Measurements from ENCODE around the gene TAF1B.

DNA sequence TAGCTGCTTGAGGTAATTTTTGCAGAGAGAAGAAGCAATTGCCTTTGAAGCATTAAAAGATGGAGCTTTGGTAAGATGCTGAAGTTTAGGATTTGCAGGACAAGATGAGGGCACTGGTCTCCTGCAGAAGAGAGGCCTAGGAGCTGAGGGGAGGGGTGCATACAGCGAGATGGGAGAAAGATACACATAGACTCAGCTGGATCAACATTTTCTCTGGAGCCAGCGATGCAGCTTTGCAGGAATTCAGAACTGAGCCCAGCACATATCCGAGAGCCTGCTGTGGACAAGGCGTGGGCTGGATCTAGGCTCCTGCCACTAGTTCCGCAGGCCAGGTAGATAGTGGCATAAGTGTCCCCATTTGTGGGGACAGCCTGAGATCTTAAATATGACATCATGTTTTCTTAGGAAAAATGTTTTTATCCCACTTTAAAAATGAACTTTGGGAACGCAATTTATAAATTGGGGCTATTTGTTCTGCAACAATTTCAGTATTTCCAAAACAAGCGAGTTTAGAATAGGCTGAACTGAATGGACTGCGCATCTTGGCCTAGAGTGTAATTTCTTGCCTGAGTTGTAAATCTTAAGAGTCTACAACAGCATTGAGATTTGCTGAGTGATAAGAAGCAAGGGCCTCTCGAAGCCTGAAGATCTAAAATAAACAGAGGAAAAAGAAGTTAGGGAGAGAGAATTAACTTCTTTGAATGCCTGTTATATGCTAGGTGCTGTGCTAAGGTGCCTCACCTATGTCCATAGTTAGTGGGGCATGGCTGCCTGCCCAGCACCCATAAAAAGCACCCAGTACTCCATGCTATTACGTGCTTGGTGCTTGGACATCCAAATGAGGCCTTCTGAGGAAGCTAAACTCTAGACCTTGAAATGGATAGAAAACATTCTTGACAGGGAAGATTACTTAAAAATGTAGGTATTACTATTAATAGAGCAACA lies 125.6 kb downstream of the TAF1B start:
- TF ChIP-seq POLR2A (IDR thresholded peaks at IDR 0.05) (no peak), EP300 (IDR thresholded peaks at IDR 0.05; ENCODE audit: low read depth) (no peak), POLR2AphosphoS5 (IDR thresholded peaks at IDR 0.05) (no peak)
- TF ChIP-seq, protein P1, sequence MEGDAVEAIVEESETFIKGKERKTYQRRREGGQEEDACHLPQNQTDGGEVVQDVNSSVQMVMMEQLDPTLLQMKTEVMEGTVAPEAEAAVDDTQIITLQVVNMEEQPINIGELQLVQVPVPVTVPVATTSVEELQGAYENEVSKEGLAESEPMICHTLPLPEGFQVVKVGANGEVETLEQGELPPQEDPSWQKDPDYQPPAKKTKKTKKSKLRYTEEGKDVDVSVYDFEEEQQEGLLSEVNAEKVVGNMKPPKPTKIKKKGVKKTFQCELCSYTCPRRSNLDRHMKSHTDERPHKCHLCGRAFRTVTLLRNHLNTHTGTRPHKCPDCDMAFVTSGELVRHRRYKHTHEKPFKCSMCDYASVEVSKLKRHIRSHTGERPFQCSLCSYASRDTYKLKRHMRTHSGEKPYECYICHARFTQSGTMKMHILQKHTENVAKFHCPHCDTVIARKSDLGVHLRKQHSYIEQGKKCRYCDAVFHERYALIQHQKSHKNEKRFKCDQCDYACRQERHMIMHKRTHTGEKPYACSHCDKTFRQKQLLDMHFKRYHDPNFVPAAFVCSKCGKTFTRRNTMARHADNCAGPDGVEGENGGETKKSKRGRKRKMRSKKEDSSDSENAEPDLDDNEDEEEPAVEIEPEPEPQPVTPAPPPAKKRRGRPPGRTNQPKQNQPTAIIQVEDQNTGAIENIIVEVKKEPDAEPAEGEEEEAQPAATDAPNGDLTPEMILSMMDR (IDR thresholded peaks at IDR 0.05): no peak

All from transverse colon (tissue), 4 donors.